SH-SY5Y (cell line): ENCODE results near the gene PTPRM.

Experiments
- GATA2 ChIP-seq: IDR thresholded peaks from 2 replicates; pipeline ENCODE4 v1.6.1; 2011; ENCODE audit warnings: mild to moderate bottlenecking, low read depth, low read length
- GATA3 ChIP-seq: IDR thresholded peaks from 2 replicates; pipeline ENCODE4 v1.6.1; 2011; ENCODE audit warnings: low read depth, mild to moderate bottlenecking, low read length, moderate library complexity

GRCh38 chr18:7743256-7743655 lies 176.1 kb downstream of the PTPRM start:
- no peak for TF ChIP-seq GATA3
- no peak for TF ChIP-seq GATA2
